ENCODE data around the gene GRK6. TPM values are rescaled to one million over a fixed set of nuclear protein-coding genes. Genes with fewer than 3 reads are reported as not detected.

GRK6 gene
- total and polyA plus RNA-seq, 9 of the 15 experiments (the other 6 are each of a cell fraction or from before 2014, with no cell fraction given) = 0.63 to 122 (median 44.5) TPM

GRCh38 chr5:177487144-177487543 is 60.7 kb downstream of the GRK6 start (continued):
- no peak for TF ChIP-seq ZNF318 (IDR thresholded peaks at IDR 0.05; ENCODE audit: borderline replicate concordance in 1 of 2, low read depth in 1 of 2)
- TF ChIP-seq USF2 (CRISPR knock-in tag; IDR thresholded peaks at IDR 0.05) = 0 out of 2 replicates have a peak, but pooled peaks have one; percentile 49
- no peak for TF ChIP-seq TBL1XR1 (IDR thresholded peaks at IDR 0.05; ENCODE audit: low read length in 2 of 2)
- no peak for TF ChIP-seq MECOM (CRISPR knock-in tag; IDR thresholded peaks at IDR 0.05)
- TF ChIP-seq SP1 (CRISPR knock-in tag; IDR thresholded peaks at IDR 0.05) = no peak
- TF ChIP-seq COPS2 (conservative IDR thresholded peaks at IDR 0.05) = no peak
- peak; percentile 69 for TF ChIP-seq TFE3 (CRISPR knock-in tag; IDR thresholded peaks at IDR 0.05)
- TF ChIP-seq HNRNPL (IDR thresholded peaks at IDR 0.05; ENCODE audit: low read depth, low read length) = no peak
- TF ChIP-seq USF1 (CRISPR knock-in tag; IDR thresholded peaks at IDR 0.05) = peak; percentile 64

Data from K562 (cell line).